ENCODE data around the gene SLC19A3.

SLC19A3 gene

DNA sequence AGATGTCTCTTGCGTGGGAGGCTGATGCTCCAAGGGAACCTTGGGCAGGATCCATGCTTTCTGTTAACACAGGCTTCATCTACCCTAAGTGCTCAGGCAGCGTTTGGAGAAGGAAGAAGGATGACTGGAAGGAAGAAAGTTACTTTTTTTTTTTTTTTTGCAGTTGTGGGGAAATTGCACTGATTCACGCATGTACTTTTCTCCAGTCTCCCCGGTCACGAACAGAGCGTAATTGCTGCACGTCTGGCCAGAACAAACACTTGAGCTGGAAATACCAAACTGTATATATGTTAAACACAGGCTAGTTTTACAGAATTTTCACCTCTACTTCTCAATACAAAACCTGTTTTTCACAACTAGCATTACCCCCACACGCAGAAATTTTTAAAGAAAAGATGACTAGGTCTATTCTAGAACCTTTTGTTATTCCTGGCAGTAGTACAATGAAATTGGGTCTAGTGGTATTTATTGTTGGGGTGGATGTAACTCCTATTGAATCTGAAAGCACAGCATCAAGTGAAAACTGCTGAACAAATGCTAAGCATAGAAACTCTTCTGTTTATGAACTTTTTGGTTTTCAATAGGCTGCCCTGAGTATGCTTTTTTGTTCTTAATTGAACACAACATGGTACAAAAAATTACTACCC lies 60.5 kb downstream of the SLC19A3 start:
- Histone ChIP-seq H3K4me1 (ENCODE audit: insufficient read depth, low read length) (peaks cover 11% of the 10 kb centered on the region; the same call in 1 of the 2 replicates), H3K9me3 (ENCODE audit: insufficient read depth, low read depth, low read length) (no peaks in the 10 kb centered on the region), H3K36me3 (ENCODE audit: insufficient read depth, low read depth, low read length) (no peaks in the 10 kb centered on the region), H3K4me3 (ENCODE audit: low read length) (no peak overlapping the region), H3K27ac (ENCODE audit: low read length) (no peak overlapping the region), H3K27me3 (ENCODE audit: insufficient read depth, low read length) (no peaks in the 10 kb centered on the region), H3K9ac (ENCODE audit: low read depth, low read length) (no peak overlapping the region)

DNA sequence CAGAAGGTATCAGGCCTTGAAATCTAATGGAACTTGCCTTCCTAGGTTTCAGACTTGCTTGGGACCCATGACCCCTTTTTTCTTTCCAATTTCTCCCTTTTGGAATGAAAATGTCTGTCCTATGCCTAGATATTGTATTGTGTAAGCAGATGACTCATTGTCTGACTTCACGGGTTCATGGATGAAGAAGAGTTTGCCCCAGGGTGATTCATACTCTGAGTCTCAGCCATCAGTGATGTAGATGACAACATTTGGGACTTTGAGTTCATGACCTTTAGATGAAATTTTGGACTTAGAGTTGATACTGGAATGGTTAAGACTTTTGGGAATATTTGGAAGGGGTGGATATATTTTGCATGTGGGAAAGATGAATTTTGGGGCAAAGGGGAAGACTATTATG lies 62.4 kb downstream of the SLC19A3 start:
- no peak overlapping the region for H3K4me3 ChIP-seq (ENCODE audit: low read length)
- H3K4me1 ChIP-seq (ENCODE audit: insufficient read depth, low read length) = no peaks in the 10 kb centered on the region
- no peak overlapping the region for H3K27ac ChIP-seq (ENCODE audit: low read length)
- H3K36me3 ChIP-seq (ENCODE audit: insufficient read depth, low read depth, low read length) = no peaks in the 10 kb centered on the region
- no peaks in the 10 kb centered on the region for H3K9me3 ChIP-seq (ENCODE audit: insufficient read depth, low read depth, low read length)
- no peak overlapping the region for H3K9ac ChIP-seq (ENCODE audit: low read depth, low read length)
- H3K27me3 ChIP-seq (ENCODE audit: insufficient read depth, low read length) = no peaks in the 10 kb centered on the region

DNA sequence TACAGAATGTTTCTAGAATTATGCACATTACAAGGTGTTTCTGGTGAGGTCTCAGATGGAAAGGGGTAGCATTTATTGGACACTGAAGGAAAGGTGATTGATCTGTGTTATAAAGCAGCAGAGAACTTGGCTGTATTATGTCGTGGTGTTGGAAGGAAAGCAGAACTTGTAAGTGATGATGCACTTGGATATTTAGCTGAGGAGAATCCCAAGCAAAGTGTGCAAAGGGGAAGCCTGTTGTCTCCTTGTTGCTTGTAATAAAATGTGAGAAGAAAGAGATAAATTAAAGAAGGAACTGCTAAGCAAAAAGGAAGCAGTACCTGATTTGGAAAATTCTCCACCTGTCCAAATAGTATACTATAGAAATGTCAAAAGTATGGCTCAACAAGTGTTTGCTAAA lies 63.4 kb downstream of the SLC19A3 start:
- Histone ChIP-seq H3K4me1 (ENCODE audit: insufficient read depth, low read length) (no peaks in the 10 kb centered on the region), H3K27ac (ENCODE audit: low read length) (no peak overlapping the region), H3K27me3 (ENCODE audit: insufficient read depth, low read length) (no peaks in the 10 kb centered on the region)

DNA sequence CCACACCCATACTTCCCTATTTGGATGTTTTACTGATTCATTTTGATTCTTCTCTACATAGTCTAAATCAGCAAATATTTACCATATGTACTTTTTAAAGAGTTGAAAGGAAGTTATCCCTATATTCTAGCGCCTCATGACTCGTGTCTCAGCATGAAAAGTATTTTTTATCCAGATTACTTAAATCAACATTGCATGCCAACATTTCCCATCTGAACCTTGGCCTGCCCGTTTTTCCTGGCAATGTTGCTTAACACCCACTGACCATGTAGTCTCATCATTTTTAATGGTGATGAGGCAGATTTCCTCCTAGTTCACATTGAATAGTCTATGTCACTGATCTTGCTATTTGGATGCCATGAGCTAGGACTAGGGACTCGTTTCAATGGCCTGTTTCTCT lies 64.4 kb downstream of the SLC19A3 start:
- H3K4me1 ChIP-seq (ENCODE audit: insufficient read depth, low read length) = no peaks in the 10 kb centered on the region
- no peaks in the 10 kb centered on the region for H3K27me3 ChIP-seq (ENCODE audit: insufficient read depth, low read length)
- H3K4me3 ChIP-seq (ENCODE audit: low read length) = no peak overlapping the region
- no peaks in the 10 kb centered on the region for H3K36me3 ChIP-seq (ENCODE audit: insufficient read depth, low read depth, low read length)
- H3K9me3 ChIP-seq (ENCODE audit: insufficient read depth, low read depth, low read length) = no peaks in the 10 kb centered on the region
- H3K27ac ChIP-seq (ENCODE audit: low read length) = no peak overlapping the region
- H3K9ac ChIP-seq (ENCODE audit: low read depth, low read length) = no peak overlapping the region

More for the DNA sequence above, 63.4 kb downstream of the SLC19A3 start:
- Histone ChIP-seq H3K9ac (ENCODE audit: low read depth, low read length) (no peak overlapping the region), H3K36me3 (ENCODE audit: insufficient read depth, low read depth, low read length) (no peaks in the 10 kb centered on the region), H3K9me3 (ENCODE audit: insufficient read depth, low read depth, low read length) (no peaks in the 10 kb centered on the region), H3K4me3 (ENCODE audit: low read length) (no peak overlapping the region)

DNA sequence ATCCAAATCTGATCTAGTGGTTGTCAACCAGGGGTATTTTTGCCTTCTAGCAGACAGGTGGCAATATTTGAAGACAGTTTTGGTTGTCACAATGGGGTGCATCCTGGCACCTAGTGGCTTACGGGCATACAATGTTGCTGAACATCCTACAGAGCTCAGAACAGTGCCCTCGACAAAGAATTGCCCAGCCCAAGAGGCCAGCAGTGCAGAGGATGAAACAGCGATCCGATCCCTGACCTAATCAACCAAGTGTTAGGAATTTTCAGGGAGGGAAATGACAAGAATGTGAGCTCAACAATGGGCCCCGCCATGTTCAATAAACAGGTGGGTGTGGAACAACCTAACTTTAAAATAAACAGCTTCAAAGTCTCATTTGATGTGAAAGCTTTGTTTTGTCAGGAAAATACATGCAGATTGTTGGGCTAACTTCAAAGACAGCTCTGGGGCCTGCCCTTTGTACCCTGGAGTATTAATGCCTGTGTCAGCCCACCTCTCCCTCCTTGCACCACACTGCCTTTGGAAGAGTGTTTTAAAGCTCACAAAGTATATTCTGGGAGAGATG lies 73.8 kb downstream of the SLC19A3 start:
- Histone ChIP-seq H3K36me3 (ENCODE audit: insufficient read depth, low read depth, low read length) (no peaks in the 10 kb centered on the region), H3K4me1 (ENCODE audit: insufficient read depth, low read length) (no peaks in the 10 kb centered on the region), H3K9ac (ENCODE audit: low read depth, low read length) (no peak overlapping the region), H3K9me3 (ENCODE audit: insufficient read depth, low read depth, low read length) (no peaks in the 10 kb centered on the region), H3K27me3 (ENCODE audit: insufficient read depth, low read length) (no peaks in the 10 kb centered on the region), H3K27ac (ENCODE audit: low read length) (no peak overlapping the region), H3K4me3 (ENCODE audit: low read length) (no peak overlapping the region)

DNA sequence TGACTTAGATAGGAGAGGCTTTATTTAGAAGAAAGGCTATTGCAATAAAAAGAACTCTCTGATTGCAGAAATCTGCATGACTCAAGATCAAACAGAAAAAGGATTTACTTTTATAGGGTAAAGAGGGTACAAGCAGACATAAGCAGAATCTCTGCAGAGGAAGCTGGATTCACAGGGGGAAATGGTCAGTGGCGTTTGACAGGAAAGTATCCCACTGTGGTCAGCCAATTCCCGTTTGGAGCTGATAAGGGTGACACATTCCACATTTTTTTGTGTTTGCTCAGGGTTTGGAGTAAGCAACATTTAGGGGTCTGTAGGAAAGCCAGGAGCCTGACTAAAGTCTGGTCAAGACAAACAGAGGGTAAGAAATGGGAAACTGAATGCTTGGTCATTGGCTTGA lies 75.2 kb downstream of the SLC19A3 start:
- no peaks in the 10 kb centered on the region for H3K36me3 ChIP-seq (ENCODE audit: insufficient read depth, low read depth, low read length)
- no peak overlapping the region for H3K27ac ChIP-seq (ENCODE audit: low read length)
- no peaks in the 10 kb centered on the region for H3K4me1 ChIP-seq (ENCODE audit: insufficient read depth, low read length)
- H3K4me3 ChIP-seq (ENCODE audit: low read length) = no peak overlapping the region
- H3K27me3 ChIP-seq (ENCODE audit: insufficient read depth, low read length) = no peaks in the 10 kb centered on the region
- H3K9ac ChIP-seq (ENCODE audit: low read depth, low read length) = no peak overlapping the region
- no peaks in the 10 kb centered on the region for H3K9me3 ChIP-seq (ENCODE audit: insufficient read depth, low read depth, low read length)

DNA sequence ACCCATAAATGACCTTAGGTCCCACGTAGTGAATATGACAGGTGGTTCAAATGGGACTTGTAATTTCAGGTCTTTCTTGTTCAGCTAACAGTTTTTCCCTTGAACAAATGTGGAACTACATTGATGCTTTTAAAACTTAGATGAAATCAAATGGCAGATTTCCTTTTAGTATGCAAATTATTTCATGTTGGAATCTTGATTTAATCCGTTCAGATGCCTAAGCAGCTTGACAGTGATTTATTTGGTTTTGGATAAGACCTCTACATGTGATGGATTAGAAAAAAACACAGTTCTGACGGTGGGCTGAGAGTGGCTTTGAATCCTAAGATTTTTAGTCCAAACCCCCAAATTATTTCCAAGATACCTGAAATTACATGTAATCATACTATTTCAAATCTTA lies 83.6 kb downstream of the SLC19A3 start:
- Histone ChIP-seq H3K27me3 (ENCODE audit: insufficient read depth, low read length) (no peaks in the 10 kb centered on the region), H3K9ac (ENCODE audit: low read depth, low read length) (no peak overlapping the region), H3K27ac (ENCODE audit: low read length) (no peak overlapping the region)

More for the DNA sequence above, 83.6 kb downstream of the SLC19A3 start:
- Histone ChIP-seq H3K36me3 (ENCODE audit: insufficient read depth, low read depth, low read length) (no peaks in the 10 kb centered on the region), H3K4me1 (ENCODE audit: insufficient read depth, low read length) (no peaks in the 10 kb centered on the region), H3K4me3 (ENCODE audit: low read length) (no peak overlapping the region), H3K9me3 (ENCODE audit: insufficient read depth, low read depth, low read length) (no peaks in the 10 kb centered on the region)

Measured in iPS-20b (cell line).